Activated naive CD4-positive, alpha-beta T cell (primary cell): ENCODE data around the gene UQCC2.

ENCODE experiments used
- DNase-seq, 4 experiments: peaks; one replicate each; lab custom pipeline; 2025; lab: John Stamatoyannopoulos, UW

The UQCC2 gene

DNA sequence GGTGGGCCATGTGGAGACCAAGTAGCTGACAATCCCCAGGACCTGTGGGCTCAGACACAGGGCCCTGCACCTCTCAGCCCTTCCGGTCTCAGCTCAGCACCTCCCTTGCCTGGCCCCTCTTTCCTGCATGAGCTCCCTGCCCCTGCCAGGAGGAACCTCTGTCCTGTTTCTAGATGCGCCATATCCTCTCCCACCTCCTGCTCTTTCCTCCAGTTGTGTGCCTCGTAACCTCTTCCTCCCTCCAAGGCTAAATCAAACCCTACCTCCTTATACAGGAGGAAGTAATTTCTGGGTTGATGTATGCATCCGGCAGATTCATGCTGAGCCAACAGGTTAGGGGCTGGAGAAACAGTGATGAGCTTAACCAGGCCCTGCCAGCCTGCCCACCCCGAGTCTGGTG is 59.5 kb downstream of the UQCC2 start:
- no peak for DNase-seq

DNA sequence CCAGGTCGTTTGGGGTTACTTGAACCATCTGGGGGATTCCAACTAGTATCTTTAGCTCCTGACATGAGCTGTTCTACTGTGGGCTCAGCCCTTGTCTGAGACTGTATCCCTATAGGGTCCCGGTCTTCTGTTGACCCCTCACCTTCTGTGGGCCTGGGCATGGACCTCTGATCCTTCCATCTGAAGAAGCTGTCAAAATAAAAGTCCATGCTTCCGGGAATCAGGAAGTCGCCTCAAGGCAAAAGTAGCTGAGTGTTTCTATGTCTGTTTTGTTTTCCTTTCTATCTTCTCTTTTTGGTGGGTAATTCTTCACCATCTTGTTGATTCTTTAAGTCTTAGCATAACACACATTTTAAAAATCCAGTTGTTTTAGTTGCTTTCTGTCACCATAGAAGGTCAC is 60.1 kb downstream of the UQCC2 start:
- no peak for DNase-seq
